Measurements from ENCODE around the gene UBFD1.

GRCh38 chr16:23564575-23565363, 7.2 kb downstream of the UBFD1 start:
- TF ChIP-seq CTCF (IDR thresholded peaks at IDR 0.05) (no peak), ZFX (IDR thresholded peaks at IDR 0.05; ENCODE audit: borderline replicate concordance) (no peak)

Measured in 22Rv1 (cell line).